Ovary (tissue), 9 donors: ENCODE data around the gene MMP8. TPM values are rescaled to one million over a fixed set of nuclear protein-coding genes. Genes with fewer than 3 reads are reported as not detected.

Experiments
- DNase-seq, 5 donors: peaks; one replicate each; pipeline ENCODE4 v3.0.0-alpha.2; 2019 to 2020
- H3K27ac ChIP-seq, 2 donors: fragments of 200-600 bp; one replicate each; pipeline versions ENCODE4 v1.5.1 to v1.8.0; 2019 to 2022
- H3K27me3 ChIP-seq: fragments of 200-600 bp; one replicate; pipeline ENCODE4 v1.8.0; 2022
- H3K36me3 ChIP-seq: fragments of 200-600 bp; sonication (generic); one replicate; pipeline ENCODE4 v1.5.1; 2019
- H3K4me1 ChIP-seq: one replicate; pipeline ENCODE4 v1.8.1; 2013; ENCODE audit warnings: mild to moderate bottlenecking, moderate library complexity; ENCODE audit not compliant: insufficient read depth
- H3K4me3 ChIP-seq: fragments of 200-600 bp; sonication (generic); one replicate; pipeline ENCODE4 v1.5.1; 2017
- H3K9me3 ChIP-seq, 2 donors: fragments of 200-600 bp in 1 of 2; sonication (generic) in 1 of 2; one replicate each; pipeline versions ENCODE4 v1.5.1 to v1.8.1; 2013 to 2019; ENCODE audit warnings: mild to moderate bottlenecking in 1 of 2, moderate library complexity in 1 of 2
- EP300 ChIP-seq: sonication (generic); formaldehyde crosslinking; IDR thresholded peaks from one replicate; pipeline ENCODE4 v1.6.1; 2017; ENCODE audit warnings: antibody characterized with exemption
- POLR2A ChIP-seq: fragments of 450-650 bp; IDR thresholded peaks from one replicate; pipeline ENCODE4 v1.6.1; 2017; ENCODE audit warnings: antibody characterized with exemption, mild to moderate bottlenecking, moderate library complexity
- WGBS, 3 donors: extraction: QIAGEN DNeasy Blood & Tissue Kit in 1 of 3; methylation state at CpG; one replicate each; pipeline versions ENCODE4 v1.1.5 to v1.1.7; 2013 to 2017; 5-methylcytosine and 5-hydroxymethylcytosine counted together
- intact Hi-C, 4 donors: fragments of 100-400 bp; cut with DNase I; formaldehyde crosslinking; loops; one replicate each; pipeline versions ENCODE4 v1.11.0 to v1.15.1; 2022 to 2023
- polyA plus RNA-seq, 2 donors: library from polyadenylated mRNA; stranded (reverse); fragments of 200-250 nt in 1 of 2; fragments of 350-450 nt in 1 of 2; fragmentation: Illumina TruSeq in 1 of 2; extraction: RNeasy Lipid Tissue Mini Kit (QIAGEN cat#74804) in 1 of 2; gene quantifications; one replicate each; pipeline ENCODE4 v1.2.3, GENCODE V29; 2013 to 2014
- total RNA-seq, 7 donors: library from RNA; depleted of rRNA in 2 of 7; stranded (reverse); fragments of >200 nt in 2 of 7; fragmentation: NEBNext Ultra II Directional in 3 of 7; extraction: Animal tissue kit (Norgen Biotek cat#: 25700) in 3 of 7; gene quantifications; one replicate each; pipeline versions ENCODE4 v1.1.0 to v1.2.4, GENCODE V29; 2016 to 2023
- TF ChIP-seq, protein P1 (sequence below), 3 donors: fragments of 450-650 bp in 2 of 3; fragments of 200-600 bp in 1 of 3; IDR thresholded peaks; one replicate each; pipeline versions ENCODE4 v1.5.1 to v1.8.0; 2016 to 2022; ENCODE audit warnings: antibody characterized with exemption in 3 of 3, mild to moderate bottlenecking in 1 of 3
- donor health status: DM: no; HTN: no; CAD: no; lungs with moderate emphysema.
- donor health status: DM: no; HTN: no; CAD: no.
- donor health status: Bipolar disorder and iron deficiency.
- donor health status: DM: yes; HTN: yes; CAD: no.
- donor health status: DM: no; HTN: no; CAD: no.
- donor health status: DM: yes; HTN: yes; CAD: no.

The MMP8 gene
- total and polyA plus RNA-seq, 9 donors: 0.02 TPM; not detected in 8

- intact Hi-C loops: no loop called here
- no peak overlapping the region for H3K27ac ChIP-seq
- H3K27me3 ChIP-seq: no peaks in the 10 kb centered on the region
- no peak for TF ChIP-seq EP300
- TF ChIP-seq POLR2A: no peak
- TF ChIP-seq, protein P1, sequence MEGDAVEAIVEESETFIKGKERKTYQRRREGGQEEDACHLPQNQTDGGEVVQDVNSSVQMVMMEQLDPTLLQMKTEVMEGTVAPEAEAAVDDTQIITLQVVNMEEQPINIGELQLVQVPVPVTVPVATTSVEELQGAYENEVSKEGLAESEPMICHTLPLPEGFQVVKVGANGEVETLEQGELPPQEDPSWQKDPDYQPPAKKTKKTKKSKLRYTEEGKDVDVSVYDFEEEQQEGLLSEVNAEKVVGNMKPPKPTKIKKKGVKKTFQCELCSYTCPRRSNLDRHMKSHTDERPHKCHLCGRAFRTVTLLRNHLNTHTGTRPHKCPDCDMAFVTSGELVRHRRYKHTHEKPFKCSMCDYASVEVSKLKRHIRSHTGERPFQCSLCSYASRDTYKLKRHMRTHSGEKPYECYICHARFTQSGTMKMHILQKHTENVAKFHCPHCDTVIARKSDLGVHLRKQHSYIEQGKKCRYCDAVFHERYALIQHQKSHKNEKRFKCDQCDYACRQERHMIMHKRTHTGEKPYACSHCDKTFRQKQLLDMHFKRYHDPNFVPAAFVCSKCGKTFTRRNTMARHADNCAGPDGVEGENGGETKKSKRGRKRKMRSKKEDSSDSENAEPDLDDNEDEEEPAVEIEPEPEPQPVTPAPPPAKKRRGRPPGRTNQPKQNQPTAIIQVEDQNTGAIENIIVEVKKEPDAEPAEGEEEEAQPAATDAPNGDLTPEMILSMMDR (IDR thresholded peaks at IDR 0.05): no peak
- DNase-seq: no peak
- no peaks in the 10 kb centered on the region for H3K4me1 ChIP-seq
- H3K36me3 ChIP-seq: no peaks in the 10 kb centered on the region
- no peak overlapping the region for H3K4me3 ChIP-seq
- WGBS, 3 donors: 51 to 63% (median 52%) methylated on average over 9 of the region's 9 CpGs
- no peaks in the 10 kb centered on the region for H3K9me3 ChIP-seq
These were observed 5.4 kb upstream of the MMP8 start for GRCh38 chr11:102729849-102730815.

GRCh38 chr11:102727890-102728289 lies 3.1 kb upstream of the MMP8 start:
- Histone ChIP-seq H3K4me3 (no peak overlapping the region), H3K27me3 (no peaks in the 10 kb centered on the region), H3K9me3 (no peaks in the 10 kb centered on the region), H3K27ac (no peak overlapping the region), H3K4me1 (no peaks in the 10 kb centered on the region), H3K36me3 (no peaks in the 10 kb centered on the region)
- no peak for DNase-seq
- 85 to 94% (median 93%) methylated on average over 2 of the region's 2 CpGs for WGBS, 3 donors
- TF ChIP-seq, protein P1 (IDR thresholded peaks at IDR 0.05): no peak
- TF ChIP-seq POLR2A (no peak), EP300 (no peak)
- intact Hi-C loops: no loop called here

DNA sequence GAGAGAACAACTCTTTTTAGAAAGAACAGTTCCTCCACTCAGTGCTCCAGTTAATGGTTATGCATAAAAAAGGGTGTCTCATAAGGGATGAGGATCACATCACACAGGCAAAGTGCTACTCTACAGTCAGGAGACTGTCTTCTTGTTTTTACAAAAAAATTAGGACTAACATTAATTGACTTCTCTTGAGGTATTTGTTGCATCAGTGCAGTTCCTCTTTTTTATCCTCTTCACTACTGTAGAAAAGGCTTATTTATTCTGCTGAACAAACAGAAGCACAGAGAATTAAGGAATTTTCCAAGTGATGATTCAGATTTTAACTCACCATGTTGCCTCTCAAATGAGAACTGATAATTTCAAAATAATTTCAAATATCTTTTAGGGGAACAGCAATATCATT lies 1.9 kb downstream of the MMP8 start:
- intact Hi-C loops: no loop called here
- Histone ChIP-seq H3K27ac (no peak overlapping the region), H3K4me3 (no peak overlapping the region), H3K4me1 (no peaks in the 10 kb centered on the region), H3K36me3 (no peaks in the 10 kb centered on the region), H3K9me3 (no peaks in the 10 kb centered on the region), H3K27me3 (no peaks in the 10 kb centered on the region)
- TF ChIP-seq EP300: no peak
- TF ChIP-seq, protein P1 (IDR thresholded peaks at IDR 0.05): no peak
- no peak for TF ChIP-seq POLR2A
- no peak for DNase-seq

DNA sequence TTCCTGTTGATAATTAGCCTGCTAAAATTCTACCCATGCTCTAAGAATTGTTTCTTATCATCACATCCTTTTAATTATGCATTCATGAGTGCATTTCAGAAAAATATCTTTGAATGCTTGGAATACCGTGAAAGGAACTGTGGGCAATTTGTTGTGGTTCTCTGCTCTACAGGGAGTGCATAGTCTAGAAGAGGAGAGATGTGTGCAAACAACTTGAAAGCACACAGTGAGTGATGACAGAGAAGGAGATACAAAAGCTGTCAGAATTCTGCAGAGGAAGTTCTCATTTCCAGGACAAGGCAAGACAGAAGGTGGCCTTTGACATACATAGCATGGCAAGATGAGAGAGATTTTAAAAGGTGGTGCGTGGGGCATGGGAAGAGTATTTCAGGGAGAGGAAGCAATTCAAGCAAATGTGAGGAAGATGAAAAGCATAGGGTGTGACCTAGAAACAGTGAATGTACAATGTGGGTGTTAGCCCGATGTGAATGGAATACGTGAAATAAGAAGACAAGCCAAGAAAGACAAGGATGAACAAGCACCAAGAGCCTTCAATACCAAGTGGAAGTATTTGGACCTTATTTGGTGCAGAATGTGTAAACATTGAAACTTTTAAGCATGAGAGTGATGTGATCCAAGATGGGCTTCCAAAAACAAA lies 5.0 kb downstream of the MMP8 start:
- intact Hi-C loops: no loop called here
- WGBS, 3 donors: 59 to 65% (median 63%) methylated on average over 4 of the region's 4 CpGs

More for the DNA sequence above, 5.0 kb downstream of the MMP8 start:
- DNase-seq: no peak
- no peaks in the 10 kb centered on the region for H3K4me1 ChIP-seq
- H3K27me3 ChIP-seq: no peaks in the 10 kb centered on the region
- H3K9me3 ChIP-seq: no peaks in the 10 kb centered on the region
- no peaks in the 10 kb centered on the region for H3K36me3 ChIP-seq
- H3K4me3 ChIP-seq: no peak overlapping the region
- TF ChIP-seq POLR2A: no peak
- TF ChIP-seq, protein P1 (IDR thresholded peaks at IDR 0.05): no peak
- no peak for TF ChIP-seq EP300
- H3K27ac ChIP-seq: no peak overlapping the region
